HG03039 (cell line): ENCODE measurements around the gene SZT2.

Experiments used
- ATAC-seq: cut with Tn5 transposase; IDR thresholded peaks from one replicate; pipeline ENCODE4 v1.9.1; 2021; ENCODE audit warnings: mild to moderate bottlenecking, moderate library complexity; ENCODE audit not compliant: unreplicated experiment

Gene SZT2

DNA sequence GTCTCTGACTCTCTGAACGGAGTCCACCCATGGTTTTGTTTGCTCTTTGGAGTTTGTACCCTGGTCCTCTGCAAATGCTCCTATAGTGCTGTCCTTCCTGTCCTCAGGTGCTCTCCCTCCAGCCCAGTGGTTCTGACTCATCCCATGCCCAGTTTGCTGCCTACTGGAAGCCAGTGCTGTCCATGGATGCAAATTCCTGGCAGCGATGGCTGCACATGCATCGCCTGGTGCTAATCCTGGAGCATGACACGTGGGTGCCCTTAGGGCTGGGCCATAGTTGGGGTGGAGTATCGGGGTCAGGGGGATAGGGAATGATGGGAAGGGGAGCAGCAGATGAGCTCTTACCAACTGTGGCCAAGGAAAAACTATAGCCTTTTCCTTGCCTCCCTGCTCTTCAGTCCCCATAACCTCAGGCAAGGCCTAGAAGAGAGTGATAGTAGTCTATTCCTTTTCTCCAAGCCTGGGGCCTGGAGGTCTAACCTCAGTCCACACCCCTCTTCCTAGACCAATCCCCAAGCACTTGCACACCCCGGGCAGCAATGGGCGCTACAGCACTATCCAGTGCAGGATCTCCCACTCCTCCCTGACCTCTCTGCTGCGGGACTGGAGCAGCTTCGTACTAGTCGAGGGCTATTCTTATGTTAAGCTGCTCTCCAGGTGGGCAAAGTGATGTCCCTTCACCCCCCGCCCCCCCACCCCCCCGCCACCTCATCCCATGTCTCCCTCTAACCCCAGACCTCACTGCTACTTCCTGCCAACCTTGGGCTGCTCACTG, 32.5 kb downstream of the SZT2 start:
- no peak for ATAC-seq

GRCh38 chr1:43422995-43423671, 33.4 kb downstream of the SZT2 start:
- ATAC-seq = no peak

GRCh38 chr1:43423672-43424550, 34.2 kb downstream of the SZT2 start:
- no peak for ATAC-seq

DNA sequence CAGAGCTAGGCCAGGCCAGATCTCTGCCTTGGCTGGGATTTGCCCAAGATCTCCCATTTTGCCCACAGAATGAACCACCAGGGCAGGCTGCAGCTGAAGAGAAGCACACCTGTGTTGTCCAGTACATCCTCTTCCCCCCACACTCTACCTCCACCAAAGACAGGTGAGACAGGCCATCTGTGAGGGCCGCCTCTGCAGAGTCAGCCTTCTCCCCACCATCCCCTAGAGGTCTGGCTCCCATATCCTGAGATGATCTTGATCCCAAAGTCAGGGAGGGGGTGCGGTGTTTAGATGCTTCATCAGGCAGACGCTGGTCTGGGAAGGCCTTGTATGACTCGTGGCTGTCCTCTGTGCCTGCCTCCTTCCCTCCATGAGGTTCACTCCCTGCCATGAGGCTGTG, 35.3 kb downstream of the SZT2 start:
- no peak for ATAC-seq

GRCh38 chr1:43426221-43426620, 36.5 kb downstream of the SZT2 start:
- no peak for ATAC-seq

DNA sequence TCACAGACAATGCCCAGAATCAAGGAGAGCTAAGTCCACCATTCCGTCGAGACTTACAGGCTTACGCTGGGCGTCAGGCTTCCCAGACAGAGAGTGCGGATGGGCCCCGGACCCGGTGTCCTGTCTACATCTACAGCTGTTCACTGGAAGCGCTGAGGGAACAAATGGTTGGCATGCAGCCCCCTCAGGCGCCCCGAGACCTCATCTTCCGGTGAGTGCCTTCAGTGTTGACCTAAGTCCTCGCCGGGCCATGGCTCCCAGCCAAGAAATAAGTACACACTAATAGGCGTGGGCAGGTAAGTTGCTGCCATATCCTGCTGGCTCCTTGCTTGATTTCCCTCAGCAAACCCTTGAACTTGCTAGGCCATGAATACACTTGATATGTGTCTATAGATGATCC, 37.8 kb downstream of the SZT2 start:
- no peak for ATAC-seq

- no peak for ATAC-seq
These were observed 38.2 kb downstream of the SZT2 start for GRCh38 chr1:43427941-43428340.

GRCh38 chr1:43430831-43431230, 41.1 kb downstream of the SZT2 start:
- ATAC-seq = no peak

DNA sequence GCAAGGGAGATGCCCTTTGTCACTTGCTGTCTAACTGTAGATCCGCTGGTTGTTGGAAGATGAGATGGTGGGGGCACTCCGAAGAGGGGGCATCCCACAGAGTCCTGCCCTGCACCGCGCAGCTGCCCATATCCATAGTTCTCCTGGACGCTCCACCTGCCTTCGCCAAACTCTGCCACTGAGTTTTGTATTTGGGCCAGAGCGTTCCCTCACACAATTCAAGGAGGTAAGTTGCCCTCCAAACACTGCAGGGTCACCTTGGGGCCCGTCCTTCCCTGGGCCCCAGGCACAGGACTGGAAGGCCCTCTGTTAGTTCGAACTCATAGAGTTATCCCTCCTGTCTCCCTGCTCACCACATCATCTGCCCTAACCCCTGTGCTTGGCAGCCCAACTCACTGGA, 42.0 kb downstream of the SZT2 start:
- no peak for ATAC-seq

GRCh38 chr1:43432171-43432860, 42.6 kb downstream of the SZT2 start:
- no peak for ATAC-seq

GRCh38 chr1:43432907-43433306, 43.2 kb downstream of the SZT2 start:
- ATAC-seq = no peak

GRCh38 chr1:43434256-43434655, 44.6 kb downstream of the SZT2 start:
- no peak for ATAC-seq

GRCh38 chr1:43435146-43436145, 45.7 kb downstream of the SZT2 start:
- no peak for ATAC-seq

- ATAC-seq = no peak
These were observed 46.7 kb downstream of the SZT2 start for GRCh38 chr1:43436371-43436770.

DNA sequence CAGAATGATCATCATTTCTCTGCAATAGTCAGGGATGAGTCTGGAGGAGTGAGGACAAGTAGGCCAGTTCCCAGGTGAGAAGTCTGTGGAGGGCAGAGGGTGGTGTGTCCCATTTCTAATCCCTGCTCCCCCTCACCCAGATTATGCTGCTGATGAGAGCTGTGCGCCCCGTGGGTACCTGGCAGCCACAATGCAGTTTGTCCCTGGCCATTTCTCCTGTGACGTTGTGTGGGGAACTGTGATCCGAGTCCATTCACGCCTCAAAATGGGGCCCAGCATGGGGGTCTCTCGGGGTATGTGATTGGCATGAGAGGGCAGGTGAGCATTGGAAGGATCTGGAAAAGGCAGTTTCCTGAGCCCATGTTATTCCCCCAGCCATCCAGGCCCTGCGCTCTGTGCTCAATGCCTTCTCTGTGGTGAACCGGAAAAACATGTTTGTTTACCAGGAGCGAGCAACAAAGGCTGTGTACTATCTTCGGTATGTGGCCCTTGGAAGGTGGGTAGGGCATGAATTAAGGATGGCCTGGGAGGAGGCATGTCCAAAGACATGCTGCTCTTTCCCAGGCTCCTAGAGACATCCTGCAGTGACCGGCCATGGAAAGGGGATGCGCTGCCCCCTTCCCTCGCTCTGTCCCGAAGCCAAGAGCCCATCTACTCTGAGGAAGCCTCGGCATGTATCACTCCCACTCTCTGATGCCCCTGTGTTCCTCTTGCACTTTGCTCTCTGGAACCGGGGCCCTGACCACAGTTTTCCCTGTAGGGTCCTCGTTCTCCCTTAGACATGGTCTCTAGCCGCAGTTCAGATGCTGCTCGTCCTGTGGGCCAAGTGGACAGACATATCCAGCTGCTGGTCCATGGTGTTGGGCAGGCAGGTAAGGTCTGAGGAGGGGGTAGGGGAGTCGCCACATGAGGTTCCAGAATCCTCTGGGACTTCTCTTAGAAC, 47.6 kb downstream of the SZT2 start:
- no peak for ATAC-seq

DNA sequence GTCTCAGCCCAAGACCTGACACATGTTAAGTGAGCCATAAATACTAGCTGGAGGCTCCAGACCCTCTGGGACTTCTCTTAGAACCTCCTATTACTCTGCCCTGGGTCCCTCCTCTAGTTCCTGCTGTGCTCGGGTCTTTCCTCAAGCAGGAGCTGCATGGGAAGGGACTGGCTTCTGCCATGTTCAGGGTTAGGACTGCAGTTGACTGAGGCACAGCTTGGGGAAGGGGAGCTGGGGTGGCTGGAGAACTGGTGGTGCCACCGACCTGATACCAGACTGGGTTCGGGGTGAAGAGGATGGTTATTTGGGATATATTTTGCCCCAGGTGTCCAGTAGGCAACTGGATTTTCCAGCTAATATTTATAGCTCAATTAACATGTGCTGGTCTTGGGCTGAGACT, 48.3 kb downstream of the SZT2 start:
- ATAC-seq = no peak

- no peak for ATAC-seq
These were observed 48.9 kb downstream of the SZT2 start for GRCh38 chr1:43438576-43438952.

- ATAC-seq = no peak
These were observed 49.4 kb downstream of the SZT2 start for GRCh38 chr1:43438953-43439581.
